H1 (cell line): ENCODE data around the gene KIFBP. TPM values are rescaled to one million over a fixed set of nuclear protein-coding genes. Genes with fewer than 3 reads are reported as not detected.
A peak's percentile ranks its signal among the peaks of the same experiment; 100 is the strongest.

Experiments used
- CTCF ChIA-PET: fragments of 300-600 bp; sonication (Branson Sonifier 250); formaldehyde crosslinking; loops from one replicate; lab custom pipeline; 2021; ENCODE audit not compliant: partially characterized antibody; lab: Charles Lee
- POLR2A ChIA-PET: fragments of 300-600 bp; sonication (Branson Sonifier 250); formaldehyde crosslinking; loops from one replicate; lab custom pipeline; 2021; ENCODE audit warnings: inconsistent platforms; ENCODE audit not compliant: partially characterized antibody; lab: Charles Lee
- DNase-seq, 2 experiments: peaks; one replicate each; pipeline versions ENCODE4 v3.0.0 to v3.0.0-alpha.2; 2010 to 2022; ENCODE audit warnings: low spot score in 2 of 2, low read depth in 1 of 2, mixed read lengths in 1 of 2
- FAIRE-seq: peaks from 2 replicates; lab custom pipeline; 2011; peaks lifted over from hg19 to GRCh38; lab: Jason Lieb, UNC
- H2AFZ ChIP-seq: 2 replicates; pipeline ENCODE4 v1.8.1; 2012; ENCODE audit warnings: low read length, inconsistent platforms
- H2AK5ac ChIP-seq: 2 replicates; pipeline ENCODE4 v1.6.1; 2013; ENCODE audit warnings: low read depth, low read length
- H2BK120ac ChIP-seq: replicated peaks from 2 replicates; pipeline ENCODE3; 2013; ENCODE audit warnings: low read depth, low read length, inconsistent platforms
- H2BK12ac ChIP-seq: 2 replicates; pipeline ENCODE4 v1.6.1; 2013; ENCODE audit warnings: low read depth, low read length
- H2BK15ac ChIP-seq: 2 replicates; pipeline ENCODE4 v1.6.1; 2013; ENCODE audit warnings: low read length
- H2BK20ac ChIP-seq: 2 replicates; pipeline ENCODE4 v1.6.1; 2013; ENCODE audit warnings: low read length
- H2BK5ac ChIP-seq: 2 replicates; pipeline ENCODE4 v1.6.1; 2013; ENCODE audit warnings: low read depth, low read length
- H3K14ac ChIP-seq: 2 replicates; pipeline ENCODE4 v1.6.1; 2013; ENCODE audit warnings: inconsistent platforms; ENCODE audit not compliant: insufficient read length
- H3K18ac ChIP-seq: 2 replicates; pipeline ENCODE4 v1.6.1; 2013; ENCODE audit warnings: low read length; ENCODE audit errors: extremely low read depth
- H3K23ac ChIP-seq: 2 replicates; pipeline ENCODE4 v1.6.1; 2013; ENCODE audit warnings: inconsistent platforms; ENCODE audit not compliant: insufficient read length
- H3K23me2 ChIP-seq: 2 replicates; pipeline ENCODE4 v1.6.1; 2013; ENCODE audit warnings: low read depth, low read length
- H3K27ac ChIP-seq: 2 replicates; pipeline ENCODE4 v1.6.1; 2011; ENCODE audit warnings: low read depth, low read length, inconsistent platforms
- H3K27me3 ChIP-seq, 4 experiments: replicated peaks in 1 of 4; 1 replicate in 1 of 4; 2 replicates in 3 of 4; pipeline versions ENCODE4 v1.6.1 to v1.8.1; 2011 to 2013; ENCODE audit warnings: low read length in 3 of 4, mild to moderate bottlenecking in 3 of 4, inconsistent platforms in 2 of 4, mixed read lengths in 2 of 4, moderate library complexity in 1 of 4; ENCODE audit not compliant: control insufficient read depth in 3 of 4, insufficient read depth in 3 of 4; ENCODE audit errors: extremely low read depth in 1 of 4
- H3K36me3 ChIP-seq, 4 experiments: 2 replicates each; pipeline versions ENCODE4 v1.6.1 to v1.8.1; 2011 to 2013; ENCODE audit warnings: mild to moderate bottlenecking in 4 of 4, low read length in 3 of 4, moderate library complexity in 2 of 4, control low read depth in 1 of 4, inconsistent platforms in 1 of 4; ENCODE audit not compliant: insufficient read depth in 4 of 4, control insufficient read depth in 2 of 4
- H3K4ac ChIP-seq: replicated peaks from 2 replicates; pipeline ENCODE3; 2013; ENCODE audit warnings: low read length, low read depth, mixed read lengths, inconsistent platforms; ENCODE audit not compliant: insufficient read length
- H3K4me1 ChIP-seq, 4 experiments: replicated peaks in 1 of 4; 1 replicate in 1 of 4; 2 replicates in 3 of 4; pipeline versions ENCODE4 v1.6.1 to v1.8.1; 2011 to 2013; ENCODE audit warnings: low read length in 3 of 4, inconsistent platforms in 2 of 4, mixed read lengths in 1 of 4; ENCODE audit not compliant: insufficient read depth in 4 of 4, control insufficient read depth in 3 of 4
- H3K4me2 ChIP-seq, 2 experiments: 2 replicates each; pipeline versions ENCODE4 v1.6.1 to v1.8.1; 2011 to 2013; ENCODE audit warnings: low read depth in 2 of 2, low read length in 2 of 2, control low read depth in 1 of 2, inconsistent platforms in 1 of 2, mild to moderate bottlenecking in 1 of 2; ENCODE audit not compliant: insufficient read depth in 1 of 2
- H3K4me3 ChIP-seq, 4 experiments: fragments of 200-600, 300-600 bp in 1 of 4; sonication (generic), shearing (Covaris generic), sonication (Bioruptor Twin) in 1 of 4; 2 replicates each; pipeline versions ENCODE4 v1.5.1 to v1.8.1; 2011 to 2016; ENCODE audit warnings: low read length in 4 of 4, low read depth in 3 of 4, control low read depth in 2 of 4, inconsistent platforms in 2 of 4, mild to moderate bottlenecking in 2 of 4, mixed read lengths in 1 of 4, moderate library complexity in 1 of 4; ENCODE audit not compliant: insufficient read depth in 2 of 4; ENCODE audit errors: extremely low read depth in 1 of 4
- H3K56ac ChIP-seq: replicated peaks from 2 replicates; pipeline ENCODE3; 2013; ENCODE audit warnings: low read depth, mild to moderate bottlenecking, mixed read lengths, low read length, inconsistent platforms; ENCODE audit not compliant: insufficient read length
- H3K79me1 ChIP-seq: 2 replicates; pipeline ENCODE4 v1.6.1; 2013; ENCODE audit warnings: low read depth, low read length, control low read depth
- H3K79me2 ChIP-seq, 2 experiments: 2 replicates each; pipeline versions ENCODE4 v1.6.1 to v1.8.1; 2012 to 2013; ENCODE audit warnings: low read length in 2 of 2, mild to moderate bottlenecking in 2 of 2, inconsistent platforms in 1 of 2; ENCODE audit not compliant: insufficient read depth in 2 of 2, control insufficient read depth in 1 of 2
- H3K9ac ChIP-seq, 4 experiments: replicated peaks in 1 of 4; 1 replicate in 1 of 4; 2 replicates in 3 of 4; pipeline versions ENCODE4 v1.6.1 to v1.8.1; 2011 to 2013; ENCODE audit warnings: low read depth in 3 of 4, low read length in 3 of 4, control low read depth in 2 of 4, mild to moderate bottlenecking in 2 of 4, moderate library complexity in 2 of 4, inconsistent platforms in 1 of 4; ENCODE audit errors: extremely low read depth in 1 of 4
- H3K9me3 ChIP-seq, 2 experiments: 2 replicates each; pipeline versions ENCODE4 v1.6.1 to v1.8.1; 2012 to 2013; ENCODE audit warnings: mild to moderate bottlenecking in 2 of 2, moderate library complexity in 2 of 2, control low read depth in 1 of 2, inconsistent platforms in 1 of 2, low read depth in 1 of 2, low read length in 1 of 2, mixed read lengths in 1 of 2; ENCODE audit not compliant: insufficient read depth in 2 of 2
- H4K20me1 ChIP-seq, 2 experiments: replicated peaks in 1 of 2; 2 replicates each; pipeline versions ENCODE3 to v1.8.1; 2011 to 2013; ENCODE audit warnings: inconsistent platforms in 2 of 2, low read length in 2 of 2, mild to moderate bottlenecking in 1 of 2; ENCODE audit not compliant: insufficient read depth in 2 of 2, control insufficient read depth in 1 of 2
- H4K5ac ChIP-seq: 2 replicates; pipeline ENCODE4 v1.6.1; 2013; ENCODE audit warnings: low read length, low read depth, mixed read lengths, inconsistent platforms; ENCODE audit not compliant: insufficient read length
- H4K8ac ChIP-seq: 2 replicates; pipeline ENCODE4 v1.8.0; 2013; ENCODE audit warnings: mild to moderate bottlenecking, moderate library complexity, low read length, inconsistent platforms; ENCODE audit not compliant: insufficient read depth; ENCODE audit errors: extremely low read depth
- H4K91ac ChIP-seq: replicated peaks from 2 replicates; pipeline ENCODE3; 2013; ENCODE audit warnings: low read length, mixed read lengths, inconsistent platforms; ENCODE audit not compliant: insufficient read length
- MAFK ChIP-seq: IDR thresholded peaks from 2 replicates; pipeline ENCODE4 v1.6.1; 2012; ENCODE audit warnings: low read depth, mild to moderate bottlenecking, improper control_type of control experiment, low read length
- SAP30 ChIP-seq: fragments of 300-600 bp; sonication (generic); IDR thresholded peaks from 2 replicates; pipeline ENCODE4 v1.7.1; 2012; ENCODE audit warnings: low read length, moderate library complexity, mild to moderate bottlenecking, inconsistent platforms; ENCODE audit not compliant: insufficient read depth, insufficient replicate concordance
- WGBS, 2 experiments: shearing (Covaris generic) in 1 of 2; methylation state at CpG; one replicate each; pipeline versions ENCODE4 v1.1.6 to v1.1.7; 2013 to 2015; ENCODE audit warnings: low lambda C conversion rate in 2 of 2, mixed read lengths in 2 of 2, inconsistent platforms in 1 of 2, low coverage in 1 of 2, missing lambda C conversion rate in 1 of 2; ENCODE audit not compliant: insufficient replicate concordance in 2 of 2, insufficient coverage in 1 of 2, insufficient read length in 1 of 2; ENCODE audit errors: extremely low coverage in 1 of 2, missing lambda C conversion rate in 1 of 2; 5-methylcytosine and 5-hydroxymethylcytosine counted together
- polyA plus RNA-seq, 7 experiments: library from polyadenylated mRNA; depleted of rRNA in 3 of 7; stranded (reverse) in 5 of 7; unstranded in 2 of 7; fragments of >200 nt in 5 of 7; fragments of 200-250 nt in 2 of 7; gene quantifications; 1 replicate in 5 of 7; 2 replicates in 1 of 7; 4 replicates in 1 of 7; pipeline versions ENCODE4 v1.2.1 to v1.2.3, GENCODE V29; 2011 to 2013; ENCODE audit warnings: missing spikeins in 2 of 7, mixed read lengths in 2 of 7
- total RNA-seq: library from RNA; stranded (reverse); fragmentation: NEBNext Ultra II Directional; extraction: Animal tissue kit (Norgen Biotek cat#: 25700); gene quantifications from 2 replicates; pipeline ENCODE4 v1.2.1, GENCODE V29; 2021

The KIFBP gene
- total and polyA plus RNA-seq, 2 of the 8 experiments (the other 6 are each of a cell fraction or from before 2014, with no cell fraction given) = 17.3 to 34.6 TPM

- Histone ChIP-seq H2AK5ac (no peak overlapping the region), H3K14ac (no peak overlapping the region), H4K91ac (no peak overlapping the region), H2BK15ac (no peak overlapping the region), H3K4me3 (no peak overlapping the region), H3K23me2 (peaks cover 4% of the 10 kb centered on the region), H2BK5ac (no peak overlapping the region), H4K20me1 (peaks cover 7 to 14% of the 10 kb centered on the region in 2 experiments), H3K4me2 (no peak overlapping the region), H3K9ac (no peak overlapping the region), H2AFZ (no peak overlapping the region), H3K36me3 (peaks cover 24 to 60% (median 43%) of the 10 kb centered on the region in 4 experiments), H3K4ac (no peak overlapping the region), H3K79me2 (peaks cover 28 to 78% of the 10 kb centered on the region in 2 experiments), H3K56ac (no peak overlapping the region), H3K9me3 (no peaks in the 10 kb centered on the region), H3K18ac (no peak overlapping the region), H3K27me3 (no peaks in the 10 kb centered on the region), H2BK12ac (no peak overlapping the region), H3K4me1 (no peaks in the 10 kb centered on the region; a peak in 3 of 7 replicates), H4K8ac (no peak overlapping the region), H3K79me1 (peaks cover 2% of the 10 kb centered on the region; the same call in 1 of the 2 replicates), H2BK120ac (no peak overlapping the region), H4K5ac (no peak overlapping the region), H2BK20ac (no peak overlapping the region), H3K27ac (no peak overlapping the region), H3K23ac (no peak overlapping the region)
- POLR2A ChIA-PET = interaction anchor here (1.4 to 9.3 kb wide), 4 partner anchors 10 to 24 kb away, joined by 3 to 91 read pairs (median 12); partner anchors contain the start of gene KIFBP
- DNase-seq (no peak), FAIRE-seq (no peak)
- TF ChIP-seq MAFK (peak; percentile 44; the same call in 1 of the 2 replicates), SAP30 (no peak)
- CTCF ChIA-PET = interaction anchor here (0.7 to 1.3 kb wide), 3 partner anchors 14 to 1187 kb away, joined by 3 read pairs; partner anchors contain the start of gene TYSND1
- WGBS, 2 experiments = 93% methylated on average over 4 of the region's 4 CpGs; no CpG with 5 or more reads in 1 of the 2 experiments
Measured at GRCh38 chr10:68959695-68960527, 28.7 kb upstream of the KIFBP start.
